ENCODE data around the gene C1orf87.

C1orf87 gene

GRCh38 chr1:60088620-60089155 is 15.1 kb upstream of the C1orf87 start:
- H3K4me3 ChIP-seq (replicated peaks; ENCODE audit: low read depth, low read length): no peak overlapping the region
- peak; percentile 18 for TF ChIP-seq CTCF (IDR thresholded peaks at IDR 0.05; ENCODE audit: low read length, missing control alignments)
- DNase-seq (ENCODE audit: low read depth): peak; percentile 7

GRCh38 chr1:60087681-60088080 is 14.1 kb upstream of the C1orf87 start:
- no peak overlapping the region for H3K4me3 ChIP-seq (replicated peaks; ENCODE audit: low read depth, low read length)
- DNase-seq (ENCODE audit: low read depth): no peak
- no peak for TF ChIP-seq CTCF (IDR thresholded peaks at IDR 0.05; ENCODE audit: low read length, missing control alignments)

- peak; percentile 6 for DNase-seq (ENCODE audit: low read depth)
- TF ChIP-seq CTCF (IDR thresholded peaks at IDR 0.05; ENCODE audit: low read length, missing control alignments): no peak
- no peak overlapping the region for H3K4me3 ChIP-seq (replicated peaks; ENCODE audit: low read depth, low read length)
Observed at GRCh38 chr1:60078182-60078581, 4.6 kb upstream of the C1orf87 start.

- no peak for DNase-seq (ENCODE audit: low read depth)
Observed at GRCh38 chr1:60071296-60071695, 2.3 kb downstream of the C1orf87 start.

GRCh38 chr1:60069691-60070090 is 3.9 kb downstream of the C1orf87 start:
- DNase-seq (ENCODE audit: low read depth): no peak
- H3K4me3 ChIP-seq (replicated peaks; ENCODE audit: low read depth, low read length): no peak overlapping the region
- TF ChIP-seq CTCF (IDR thresholded peaks at IDR 0.05; ENCODE audit: low read length, missing control alignments): no peak

More at GRCh38 chr1:60071296-60071695, 2.3 kb downstream of the C1orf87 start:
- TF ChIP-seq CTCF (IDR thresholded peaks at IDR 0.05; ENCODE audit: low read length, missing control alignments): no peak
- H3K4me3 ChIP-seq (replicated peaks; ENCODE audit: low read depth, low read length): no peak overlapping the region

- no peak overlapping the region for H3K4me3 ChIP-seq (replicated peaks; ENCODE audit: low read depth, low read length)
- DNase-seq (ENCODE audit: low read depth): peak; percentile 53
- TF ChIP-seq CTCF (IDR thresholded peaks at IDR 0.05; ENCODE audit: low read length, missing control alignments): no peak
Observed at GRCh38 chr1:60068393-60069045, 5.1 kb downstream of the C1orf87 start.

- TF ChIP-seq CTCF (IDR thresholded peaks at IDR 0.05; ENCODE audit: low read length, missing control alignments): no peak
- no peak overlapping the region for H3K4me3 ChIP-seq (replicated peaks; ENCODE audit: low read depth, low read length)
- DNase-seq (ENCODE audit: low read depth): peak; percentile 20
Observed at GRCh38 chr1:60066001-60066400, 7.6 kb downstream of the C1orf87 start.
